Mucosa of stomach (tissue), 1 donor: ENCODE results near the gene C1orf146.

Source experiments
- H3K27me3 ChIP-seq: one replicate; pipeline ENCODE4 v1.7.0; 2013; ENCODE audit warnings: mild to moderate bottlenecking, low read length; ENCODE audit not compliant: control insufficient read depth, insufficient read depth
- H3K36me3 ChIP-seq: one replicate; pipeline ENCODE4 v1.7.0; 2013; ENCODE audit warnings: low read length; ENCODE audit not compliant: control insufficient read depth, insufficient read depth
- H3K4me1 ChIP-seq: one replicate; pipeline ENCODE4 v1.7.0; 2013; ENCODE audit warnings: mild to moderate bottlenecking, low read length; ENCODE audit not compliant: control insufficient read depth, insufficient read depth
- H3K4me3 ChIP-seq: one replicate; pipeline ENCODE4 v1.7.0; 2013; ENCODE audit warnings: low read length
- H3K9ac ChIP-seq: one replicate; pipeline ENCODE4 v1.7.0; 2013; ENCODE audit warnings: mild to moderate bottlenecking, low read length, moderate library complexity
- H3K9me3 ChIP-seq: one replicate; pipeline ENCODE4 v1.7.0; 2013; ENCODE audit warnings: mild to moderate bottlenecking, low read length, moderate library complexity; ENCODE audit not compliant: control insufficient read depth
- donor health status: Pancreatic carcinoma.

Gene C1orf146, protein sequence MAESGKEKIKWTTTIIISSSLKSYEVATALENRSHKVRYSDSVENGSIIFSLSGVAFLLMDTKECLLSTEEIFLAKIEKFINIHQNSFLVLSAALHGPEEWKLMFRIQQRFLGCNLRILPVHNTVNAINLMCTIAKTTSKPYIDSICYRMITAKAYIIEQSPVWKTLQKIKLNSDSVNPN

DNA sequence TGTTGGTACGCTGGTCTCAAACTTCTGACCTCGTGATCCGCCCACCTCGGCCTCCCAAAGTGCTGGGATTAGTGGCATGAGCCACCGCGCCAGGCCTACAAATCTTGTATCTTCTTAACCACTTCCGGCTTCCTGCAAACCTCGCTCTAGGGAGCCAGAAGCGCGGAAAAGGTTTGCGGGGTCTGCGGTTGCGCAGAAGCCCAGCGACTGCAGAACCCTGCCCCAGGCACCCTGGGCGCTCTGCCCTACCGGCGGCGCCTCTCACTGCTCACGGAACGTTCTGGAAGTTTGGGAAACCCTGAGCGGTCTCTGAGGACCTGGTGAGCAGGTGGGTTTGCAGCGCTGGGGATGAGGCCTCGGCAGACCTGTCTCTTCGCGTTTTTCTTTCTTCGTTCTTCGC, at the start of gene C1orf146:
TSS of gene C1orf146 (plus strand) at position 195 of the 400 bp plus-strand sequence. CDS start 13,506 bp downstream, outside the sequence.
- Histone ChIP-seq H3K9ac (no peak within 1 kb of the TSS), H3K27me3 (no peaks in the 10 kb centered on the region), H3K9me3 (no peaks in the 10 kb centered on the region), H3K4me1 (no peaks in the 10 kb centered on the region), H3K4me3 (no peak within 1 kb of the TSS), H3K36me3 (no peaks in the 10 kb centered on the region)

DNA sequence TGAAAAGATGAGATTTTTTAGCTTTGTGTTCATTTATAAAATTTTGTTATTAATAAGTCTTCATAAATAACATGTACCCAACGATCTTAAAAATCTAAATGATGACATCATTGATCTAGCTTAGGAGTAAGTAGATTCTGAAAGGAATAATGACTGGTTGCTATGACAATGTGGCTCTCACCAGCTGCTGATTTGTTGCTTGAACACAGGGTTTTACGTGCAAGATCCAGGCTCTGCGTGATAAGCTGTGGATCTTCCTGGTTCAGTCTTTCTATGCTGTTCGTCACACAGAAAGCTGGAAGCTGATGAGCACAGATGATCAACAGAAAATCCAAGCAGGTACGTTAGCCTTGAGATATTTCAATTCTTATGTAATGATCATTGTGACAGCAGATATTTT, 49.1 kb upstream of the C1orf146 start:
- Histone ChIP-seq H3K36me3 (no peaks in the 10 kb centered on the region), H3K9me3 (no peaks in the 10 kb centered on the region), H3K4me1 (no peaks in the 10 kb centered on the region), H3K9ac (no peak overlapping the region), H3K4me3 (no peak overlapping the region), H3K27me3 (no peaks in the 10 kb centered on the region)

GRCh38 chr1:92169214-92170005, 48.3 kb upstream of the C1orf146 start:
- no peak overlapping the region for H3K4me3 ChIP-seq

GRCh38 chr1:92184632-92185031, 33.1 kb upstream of the C1orf146 start:
- Histone ChIP-seq H3K27me3 (no peaks in the 10 kb centered on the region), H3K9me3 (no peaks in the 10 kb centered on the region), H3K4me1 (no peaks in the 10 kb centered on the region), H3K36me3 (no peaks in the 10 kb centered on the region), H3K9ac (no peak overlapping the region), H3K4me3 (no peak overlapping the region)

More at GRCh38 chr1:92169214-92170005, 48.3 kb upstream of the C1orf146 start:
- Histone ChIP-seq H3K9ac (no peak overlapping the region), H3K36me3 (no peaks in the 10 kb centered on the region), H3K27me3 (no peaks in the 10 kb centered on the region), H3K9me3 (no peaks in the 10 kb centered on the region), H3K4me1 (no peaks in the 10 kb centered on the region)

DNA sequence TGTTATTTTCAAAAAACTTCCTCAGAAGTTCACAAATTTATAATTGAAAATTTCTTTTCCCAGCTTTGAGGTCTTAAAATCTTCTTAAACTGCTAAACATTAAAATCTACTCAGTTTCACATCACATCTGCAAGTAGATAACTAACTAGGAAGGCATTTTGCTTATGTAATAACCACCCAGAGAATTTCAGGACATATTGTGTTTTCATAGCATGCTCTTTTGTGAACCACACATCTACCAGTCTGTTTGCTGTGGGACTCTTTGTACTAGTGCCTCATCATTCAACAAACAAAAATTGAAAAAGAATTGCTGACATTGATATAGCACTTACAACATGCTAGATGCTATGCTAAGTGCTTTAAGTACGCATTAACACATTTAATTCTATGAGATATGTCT, 31.6 kb upstream of the C1orf146 start:
- H3K9me3 ChIP-seq = no peaks in the 10 kb centered on the region
- H3K9ac ChIP-seq = no peak overlapping the region
- H3K4me1 ChIP-seq = no peaks in the 10 kb centered on the region
- H3K27me3 ChIP-seq = no peaks in the 10 kb centered on the region
- H3K36me3 ChIP-seq = no peaks in the 10 kb centered on the region
- no peak overlapping the region for H3K4me3 ChIP-seq

GRCh38 chr1:92188436-92189255, 29.1 kb upstream of the C1orf146 start:
- Histone ChIP-seq H3K36me3 (no peaks in the 10 kb centered on the region), H3K9ac (no peak overlapping the region), H3K4me1 (no peaks in the 10 kb centered on the region), H3K4me3 (no peak overlapping the region), H3K9me3 (no peaks in the 10 kb centered on the region), H3K27me3 (no peaks in the 10 kb centered on the region)

DNA sequence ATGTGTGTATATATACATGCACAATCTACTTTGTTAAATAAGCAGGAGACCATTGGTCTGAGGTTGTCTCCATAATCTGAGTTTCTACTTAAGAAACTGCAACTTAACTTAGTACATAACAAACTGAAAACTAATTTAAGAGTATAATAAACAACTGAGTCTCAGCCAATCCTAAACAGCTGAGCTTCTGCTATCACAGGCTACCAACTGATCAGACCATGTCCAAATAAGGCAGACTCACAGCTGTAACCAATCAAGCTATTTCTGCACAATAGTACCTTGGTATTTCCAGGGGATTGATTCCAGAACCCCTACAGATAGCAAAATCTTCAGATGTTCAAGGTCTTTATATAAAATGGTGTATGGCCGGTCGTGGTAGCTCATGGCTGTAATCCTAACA, 26.0 kb upstream of the C1orf146 start:
- no peak overlapping the region for H3K4me3 ChIP-seq
- no peaks in the 10 kb centered on the region for H3K9me3 ChIP-seq
- H3K27me3 ChIP-seq = no peaks in the 10 kb centered on the region
- no peaks in the 10 kb centered on the region for H3K36me3 ChIP-seq
- no peak overlapping the region for H3K9ac ChIP-seq
- no peaks in the 10 kb centered on the region for H3K4me1 ChIP-seq

- H3K27me3 ChIP-seq = no peaks in the 10 kb centered on the region
- H3K36me3 ChIP-seq = no peaks in the 10 kb centered on the region
- H3K9me3 ChIP-seq = no peaks in the 10 kb centered on the region
- no peaks in the 10 kb centered on the region for H3K4me1 ChIP-seq
- no peak overlapping the region for H3K9ac ChIP-seq
- no peak overlapping the region for H3K4me3 ChIP-seq
Measured at GRCh38 chr1:92192246-92192645, 25.5 kb upstream of the C1orf146 start.

DNA sequence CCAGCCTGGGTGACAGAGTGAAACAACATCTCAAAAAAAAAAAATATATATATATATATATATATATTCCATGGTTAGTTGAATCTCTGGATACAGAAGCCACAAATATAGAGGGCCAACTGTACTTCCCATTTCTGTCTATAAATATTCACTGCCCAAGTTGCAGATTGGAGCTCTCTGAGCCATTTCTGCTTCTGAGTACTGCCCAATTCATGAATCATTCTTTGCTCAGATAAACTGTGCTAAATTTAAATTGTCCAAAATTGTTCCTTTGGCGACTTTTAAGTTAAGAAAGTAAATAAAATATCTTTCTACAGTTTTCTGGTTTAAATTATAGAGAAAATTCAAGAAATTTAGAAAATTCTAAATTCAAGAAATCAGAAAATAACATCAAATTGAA, 23.2 kb upstream of the C1orf146 start:
- no peaks in the 10 kb centered on the region for H3K4me1 ChIP-seq
- no peaks in the 10 kb centered on the region for H3K27me3 ChIP-seq
- no peaks in the 10 kb centered on the region for H3K36me3 ChIP-seq
- no peak overlapping the region for H3K4me3 ChIP-seq
- no peaks in the 10 kb centered on the region for H3K9me3 ChIP-seq
- H3K9ac ChIP-seq = no peak overlapping the region

DNA sequence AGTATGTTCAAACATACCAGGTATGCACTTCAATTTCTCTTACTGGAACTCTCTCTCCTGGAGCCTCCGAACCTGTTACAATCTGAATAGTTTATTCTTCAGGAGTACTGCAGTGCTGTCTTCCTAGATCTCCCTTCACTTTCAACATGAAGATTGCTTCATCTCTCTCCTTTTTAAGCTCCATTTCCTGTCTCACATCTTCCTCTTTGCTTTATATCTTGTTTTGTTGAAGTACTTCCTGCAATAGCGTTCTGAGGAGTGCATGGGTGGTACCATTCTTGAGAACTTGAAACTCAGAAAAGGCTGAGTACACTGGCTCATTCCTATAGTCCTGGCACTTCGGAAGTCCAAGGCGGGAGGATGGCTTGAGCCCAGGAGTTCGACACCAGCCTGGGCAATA, 15.7 kb upstream of the C1orf146 start:
- Histone ChIP-seq H3K9ac (no peak overlapping the region), H3K4me3 (no peak overlapping the region), H3K9me3 (no peaks in the 10 kb centered on the region), H3K27me3 (no peaks in the 10 kb centered on the region), H3K4me1 (no peaks in the 10 kb centered on the region), H3K36me3 (no peaks in the 10 kb centered on the region)

DNA sequence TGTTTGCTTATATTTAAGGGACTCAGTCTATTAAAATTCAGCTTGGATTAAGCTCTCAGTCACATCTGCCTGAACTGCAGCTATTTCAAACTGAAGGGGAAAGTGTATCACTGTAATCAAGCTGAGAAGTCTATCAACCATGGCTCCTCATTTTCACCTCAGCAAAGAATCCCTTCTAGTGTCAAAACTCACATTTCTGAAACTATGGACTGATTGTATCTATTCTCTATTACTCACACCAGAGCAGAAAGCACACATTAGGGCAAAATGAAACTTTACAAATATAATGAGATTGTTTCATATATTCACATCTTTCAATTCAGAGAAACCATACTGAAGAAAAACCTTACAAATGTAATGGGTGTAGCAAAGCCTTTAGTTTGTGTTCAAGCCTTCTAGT, 14.6 kb upstream of the C1orf146 start:
- no peaks in the 10 kb centered on the region for H3K9me3 ChIP-seq
- no peaks in the 10 kb centered on the region for H3K4me1 ChIP-seq
- no peaks in the 10 kb centered on the region for H3K36me3 ChIP-seq
- no peak overlapping the region for H3K9ac ChIP-seq
- H3K27me3 ChIP-seq = no peaks in the 10 kb centered on the region
- H3K4me3 ChIP-seq = no peak overlapping the region

GRCh38 chr1:92210701-92211100, 7.0 kb upstream of the C1orf146 start:
- no peaks in the 10 kb centered on the region for H3K36me3 ChIP-seq
- H3K9me3 ChIP-seq = no peaks in the 10 kb centered on the region
- no peak overlapping the region for H3K9ac ChIP-seq
- no peaks in the 10 kb centered on the region for H3K4me1 ChIP-seq
- no peaks in the 10 kb centered on the region for H3K27me3 ChIP-seq
- no peak overlapping the region for H3K4me3 ChIP-seq
